GM19023 (cell line): ENCODE results near the gene MVB12A.

Source experiments
- ATAC-seq: cut with Tn5 transposase; IDR thresholded peaks from one replicate; pipeline ENCODE4 v1.9.1; 2021; ENCODE audit warnings: mild to moderate bottlenecking, moderate library complexity; ENCODE audit not compliant: unreplicated experiment

The MVB12A gene

GRCh38 chr19:17441241-17442021 lies 21.6 kb downstream of the MVB12A start:
- no peak for ATAC-seq

DNA sequence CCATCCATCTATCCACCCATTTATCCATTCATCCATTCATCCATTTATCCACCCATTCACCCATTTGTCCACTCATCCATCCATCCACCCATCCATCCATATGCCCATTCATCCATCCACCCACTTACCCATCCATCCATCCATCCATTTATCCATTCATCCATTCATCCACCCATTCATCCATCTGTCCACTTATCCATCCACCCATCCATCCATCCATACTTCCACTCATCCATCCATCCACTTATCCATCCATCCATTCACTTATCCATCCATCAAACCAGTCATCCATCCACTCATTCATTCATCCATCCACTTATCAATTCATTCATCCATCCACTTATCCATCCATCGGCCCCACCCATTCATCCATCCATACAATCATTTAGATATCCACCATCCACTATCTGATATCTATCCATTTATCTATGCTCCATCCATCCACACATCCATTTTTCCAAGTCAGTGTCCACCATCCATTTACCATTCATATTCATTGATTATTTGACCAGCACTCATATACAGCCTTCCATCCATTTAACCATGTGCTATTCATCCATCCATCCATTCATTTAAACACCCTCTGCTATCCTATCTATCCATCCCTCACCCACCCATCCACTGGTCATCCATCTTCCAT lies 25.8 kb downstream of the MVB12A start:
- ATAC-seq, result no peak

DNA sequence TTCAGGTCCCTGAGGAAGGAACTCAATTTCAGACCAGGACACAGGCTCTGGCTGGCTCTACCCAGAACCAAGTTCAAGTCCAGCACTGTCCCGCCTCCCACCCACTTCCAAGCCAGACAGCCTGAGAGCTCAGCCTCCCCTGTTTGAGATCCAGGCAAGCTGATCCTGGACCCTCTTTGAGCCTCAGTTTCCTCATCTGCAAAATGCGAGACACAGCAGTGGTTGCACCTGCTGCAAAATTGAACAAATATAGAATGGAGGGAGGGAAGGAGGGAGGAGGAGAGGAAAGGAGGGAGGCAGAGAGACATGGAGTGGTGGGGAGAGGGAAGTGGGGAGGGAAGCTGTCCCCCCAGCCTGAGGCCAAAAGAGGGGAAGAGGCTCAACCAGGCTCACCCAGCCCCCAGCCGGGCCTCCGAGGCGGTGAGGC lies 27.9 kb downstream of the MVB12A start:
- ATAC-seq, result no peak

DNA sequence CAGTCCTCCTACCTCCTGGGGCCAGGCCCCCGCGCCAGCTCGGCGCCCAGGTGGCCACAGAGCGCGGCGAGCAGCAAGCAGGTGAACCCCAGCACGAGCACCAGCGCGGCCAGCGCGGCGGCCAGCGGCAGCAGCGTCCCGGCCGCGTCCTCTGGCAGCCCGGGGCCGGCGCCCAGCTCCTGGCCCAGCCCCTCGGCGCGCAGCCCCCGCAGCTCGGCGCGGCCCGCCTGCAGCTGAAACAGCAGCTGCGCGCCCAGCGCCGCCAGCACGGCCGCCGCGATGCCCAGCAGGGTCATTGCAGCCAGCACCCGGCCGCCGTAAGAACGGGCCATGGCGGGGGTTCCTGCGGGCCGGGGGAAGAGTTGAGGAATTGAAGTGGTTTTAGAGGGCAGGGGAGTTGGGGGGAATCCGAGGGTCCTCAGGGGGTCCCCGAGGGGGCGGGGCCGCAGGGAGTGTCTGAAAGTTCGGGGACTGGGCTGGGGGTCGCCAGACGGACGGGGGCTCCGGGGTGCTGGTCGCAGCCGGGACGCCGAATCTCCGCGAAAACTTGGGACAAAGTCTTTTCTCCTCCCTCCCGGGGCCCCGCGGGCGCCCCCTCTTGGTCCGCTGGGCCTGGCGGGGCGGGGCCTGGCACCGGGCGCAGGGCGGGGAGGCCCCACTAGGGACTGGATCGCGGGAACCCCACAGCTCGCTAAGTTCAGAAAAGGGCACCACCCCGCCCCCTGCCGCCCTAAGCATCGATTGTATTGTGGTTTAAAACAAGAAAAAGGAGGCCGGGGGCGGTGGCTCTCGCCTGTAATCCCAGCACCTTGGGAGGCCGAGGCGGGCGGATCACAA lies 28.5 kb downstream of the MVB12A start, which contains the start of gene TMEM221:
TSS of gene TMEM221 (minus strand) at position 538 of the 837 bp plus-strand sequence. CDS start at position 332, 206 bp downstream.
- no peak for ATAC-seq

DNA sequence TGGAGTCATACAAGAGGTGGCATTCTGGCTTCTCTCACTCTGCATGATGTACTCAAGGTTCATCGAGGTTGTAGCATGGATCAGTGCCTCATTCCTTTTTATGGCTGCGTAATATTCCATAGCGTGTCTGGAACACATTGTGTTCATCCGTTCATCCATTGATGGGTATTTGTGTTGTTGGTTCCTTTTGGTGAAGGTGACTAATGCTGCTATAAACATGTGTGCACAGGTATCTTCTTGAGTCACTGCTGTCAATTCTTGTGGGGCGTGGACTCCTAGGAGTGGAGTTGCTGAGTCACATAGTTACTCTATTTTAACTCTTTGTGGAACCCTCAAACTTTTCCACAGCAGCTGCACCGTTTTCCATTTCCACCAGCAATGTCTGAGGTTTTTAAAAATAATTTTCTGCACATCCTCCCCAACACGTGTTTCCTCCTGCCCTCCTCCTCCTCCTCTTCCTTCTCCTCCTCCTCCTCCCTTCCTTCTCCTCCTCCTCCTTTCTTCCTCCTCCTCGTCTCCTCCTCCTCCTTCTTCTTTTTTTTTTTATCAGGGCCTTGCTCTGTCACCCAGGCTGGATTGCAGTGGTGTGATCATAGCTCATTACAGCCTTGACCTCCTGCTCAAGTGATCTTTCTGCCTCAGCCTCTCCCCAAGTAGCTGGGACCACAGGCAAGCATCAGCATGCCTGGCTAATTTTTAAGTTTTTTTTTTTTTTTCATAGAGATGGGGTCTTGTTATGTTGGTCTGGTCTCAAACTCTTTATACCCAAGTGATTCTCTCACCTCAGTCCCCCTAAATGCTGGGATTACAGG lies 30.6 kb downstream of the MVB12A start:
- ATAC-seq, result no peak

- no peak for ATAC-seq
Measured at GRCh38 chr19:17451820-17452219, 32.0 kb downstream of the MVB12A start.

DNA sequence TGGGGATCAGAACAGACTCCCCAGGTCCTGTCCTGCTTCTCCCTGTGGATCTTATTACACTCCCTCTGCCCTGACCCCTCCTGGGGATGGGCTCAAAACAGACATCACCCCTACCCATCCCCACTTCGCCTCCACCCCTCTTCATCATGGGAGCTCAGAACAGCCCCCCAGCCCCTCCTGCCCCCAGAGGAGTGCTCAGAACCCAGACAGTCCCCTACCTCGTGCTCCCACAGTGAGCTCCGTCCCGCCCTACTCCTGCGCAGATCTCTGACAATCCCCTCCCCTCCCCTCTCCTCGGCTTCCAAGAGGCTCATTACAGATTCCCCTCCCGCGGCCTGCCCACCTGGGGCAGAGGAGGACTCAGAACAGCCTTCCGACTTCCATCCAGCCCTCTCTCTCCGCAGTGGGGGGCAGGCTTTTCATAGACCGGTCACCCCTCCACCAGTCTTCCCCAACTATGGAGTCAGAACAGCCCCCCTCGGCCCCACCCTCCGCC lies 34.8 kb downstream of the MVB12A start:
- no peak for ATAC-seq

- no peak for ATAC-seq
Measured at GRCh38 chr19:17455308-17456123, 35.7 kb downstream of the MVB12A start.

GRCh38 chr19:17456127-17456526 lies 36.3 kb downstream of the MVB12A start:
- ATAC-seq, result no peak

DNA sequence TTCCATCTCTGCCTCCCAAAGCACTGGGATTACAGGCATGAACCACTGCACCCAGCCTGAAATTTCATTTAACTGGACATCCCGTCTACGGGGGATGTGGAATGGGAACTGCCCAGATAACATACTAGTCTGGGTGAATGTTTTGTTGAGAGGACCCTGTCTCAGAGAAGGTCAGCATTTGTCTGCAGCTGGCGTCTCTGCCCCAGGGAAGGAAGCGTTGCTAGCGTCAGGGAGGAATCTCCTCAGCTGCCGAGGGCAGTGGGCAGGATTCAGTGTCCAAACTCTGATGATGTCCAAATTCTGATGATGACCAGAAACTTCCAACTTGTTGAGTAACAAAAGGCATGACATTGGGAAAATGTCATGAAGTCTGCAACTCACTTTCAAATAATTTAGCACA lies 37.8 kb downstream of the MVB12A start:
- ATAC-seq, result no peak

- ATAC-seq, result no peak
Measured at GRCh38 chr19:17458970-17459369, 39.1 kb downstream of the MVB12A start.

GRCh38 chr19:17460372-17461230 lies 40.8 kb downstream of the MVB12A start, which contains the start of gene NXNL1:
Gene NXNL1 (minus strand): TSS chr19:17460926. CDS start chr19:17460869, 57 bp downstream.
- ATAC-seq, result no peak

- ATAC-seq, result no peak
Measured at GRCh38 chr19:17466487-17466850, 46.6 kb downstream of the MVB12A start.

DNA sequence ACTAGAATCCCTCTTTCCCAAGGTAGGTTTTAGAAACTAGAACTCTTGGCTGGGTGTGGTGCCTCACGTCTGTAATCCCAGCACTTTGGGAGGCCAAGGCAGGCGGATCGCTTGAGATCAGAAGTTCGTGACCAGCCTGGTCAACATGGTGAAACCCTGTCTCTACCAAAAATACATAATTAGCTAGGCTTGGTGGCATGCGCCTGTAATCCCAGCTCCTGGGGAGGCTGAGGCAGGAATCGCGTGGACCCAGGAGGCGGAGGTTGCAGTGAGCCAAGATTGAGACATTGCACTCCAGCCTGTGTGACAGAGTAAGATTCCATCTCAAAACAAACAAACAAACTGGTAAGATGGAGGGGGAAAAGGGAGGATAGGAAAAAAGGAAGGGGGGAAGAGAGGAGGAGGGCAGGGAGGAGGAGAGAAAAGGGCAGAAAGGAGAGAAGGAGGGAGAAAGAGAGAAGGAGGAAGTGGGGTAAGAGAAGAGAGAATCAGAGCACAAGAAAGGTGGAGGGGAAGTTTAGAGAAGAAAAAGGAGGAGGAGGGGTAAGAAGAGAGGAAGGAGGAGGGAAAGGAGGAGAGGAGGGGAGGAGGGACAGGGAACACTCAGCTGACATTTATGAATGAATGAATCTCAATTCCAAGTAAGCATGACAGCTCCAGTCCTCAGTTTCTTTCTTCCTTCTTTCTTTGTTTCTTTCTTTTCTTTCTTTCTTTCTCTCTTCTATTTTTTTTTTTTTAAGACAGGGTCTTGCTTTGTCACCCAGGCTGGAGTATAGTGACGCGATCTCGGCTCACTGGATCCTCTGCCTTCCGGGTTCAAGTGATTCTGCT lies 47.8 kb downstream of the MVB12A start:
- no peak for ATAC-seq

DNA sequence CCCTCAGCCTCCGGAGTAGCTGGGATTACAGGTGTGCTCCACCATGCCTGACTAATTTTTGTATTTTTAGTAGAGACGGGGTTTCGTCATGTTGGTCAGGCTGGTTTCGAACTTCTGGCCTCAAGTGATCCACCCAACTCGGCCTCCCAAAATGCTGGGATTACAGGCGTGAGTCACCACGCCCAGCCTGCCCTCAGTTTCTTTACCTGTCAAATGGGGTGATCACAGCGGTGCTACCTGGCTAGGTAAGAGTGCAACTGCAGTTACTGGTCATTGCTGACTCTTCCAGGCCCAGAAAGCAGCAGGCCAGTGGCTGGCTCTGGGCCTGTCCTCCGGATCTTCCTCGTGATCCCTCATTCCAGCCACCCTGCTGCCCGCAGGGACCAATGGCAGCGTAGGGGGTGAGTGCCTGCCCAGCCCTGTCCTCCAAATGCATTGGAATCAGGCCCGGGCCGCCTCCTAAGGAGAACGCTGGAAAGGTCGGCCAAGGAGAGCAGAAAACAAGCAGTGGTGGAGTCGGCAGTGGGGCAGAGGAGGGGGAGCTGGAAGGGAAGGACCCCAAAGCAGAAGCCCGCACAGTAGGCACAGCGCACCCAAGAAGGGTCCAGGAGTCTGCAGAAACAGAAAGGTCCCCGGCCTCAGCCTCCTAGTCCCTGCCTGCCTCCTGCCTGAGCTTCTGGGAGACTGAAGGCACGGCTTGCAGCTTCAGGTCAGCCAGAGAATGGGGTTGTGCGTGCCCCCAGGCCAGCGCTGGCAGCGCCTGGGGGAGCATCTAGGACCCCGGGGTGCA lies 48.6 kb downstream of the MVB12A start:
- ATAC-seq, result no peak

- no peak for ATAC-seq
Measured at GRCh38 chr19:17469092-17469480, 49.2 kb downstream of the MVB12A start.

DNA sequence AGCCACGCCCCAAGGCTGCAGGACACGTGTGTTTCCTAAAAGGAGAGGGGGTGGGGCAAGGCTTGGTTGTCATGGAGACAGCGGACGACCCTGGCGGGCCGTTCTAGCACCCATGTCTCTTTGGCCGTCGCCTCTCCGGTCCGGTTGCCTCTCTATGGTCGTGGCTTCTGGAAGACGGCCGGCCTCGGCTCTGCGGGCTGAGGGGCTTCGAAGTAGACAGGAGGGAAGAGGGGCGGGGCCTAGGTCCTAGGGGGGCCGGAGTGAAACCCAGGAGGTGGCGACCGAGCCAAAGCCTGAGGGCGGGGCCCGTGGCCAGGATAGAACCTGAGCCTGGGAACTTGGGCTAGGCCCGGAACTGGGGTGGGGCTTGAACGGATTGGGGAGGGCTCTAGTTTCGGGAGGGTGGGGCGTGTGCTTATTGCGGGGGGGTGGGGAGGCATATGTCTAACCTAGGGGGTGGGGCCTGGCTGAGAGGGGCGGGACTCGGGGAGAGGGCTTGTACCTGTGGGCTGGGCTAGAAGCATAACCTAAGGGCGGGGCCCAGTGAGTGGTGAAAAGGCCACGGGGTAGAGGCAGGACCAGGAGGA lies 49.7 kb downstream of the MVB12A start:
- peak; percentile 55 for ATAC-seq
